Measurements from ENCODE around the gene CCDC60.

DNA sequence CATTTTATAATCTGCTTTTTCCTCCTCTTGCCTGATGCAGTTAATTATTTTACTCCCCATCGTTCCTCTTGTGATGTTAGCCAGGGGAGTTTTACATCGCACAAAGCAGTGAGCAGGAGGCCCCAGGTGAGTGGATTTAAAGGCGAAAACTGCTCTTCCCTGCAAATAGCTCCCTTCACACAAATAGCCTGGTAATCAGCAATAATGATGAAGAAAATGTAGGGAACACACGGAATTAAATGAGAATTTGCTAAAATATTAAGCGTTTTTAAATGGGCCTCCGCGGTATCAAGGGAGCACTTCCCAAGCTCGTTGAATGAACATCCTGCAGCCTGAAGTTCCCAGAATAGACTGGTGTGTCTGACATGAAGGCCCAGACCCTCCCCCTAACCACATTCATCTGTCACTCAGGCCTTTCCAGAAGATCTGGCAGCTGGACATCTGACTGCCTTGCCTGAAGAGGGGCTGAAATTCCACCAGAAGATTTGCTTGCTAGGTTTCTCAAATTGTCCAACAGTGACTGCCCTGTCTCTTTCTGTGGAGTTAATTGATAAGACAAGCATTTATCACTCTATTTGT lies 127.2 kb downstream of the CCDC60 start:
- no peak for TF ChIP-seq CEBPB (IDR thresholded peaks at IDR 0.05; ENCODE audit: borderline replicate concordance, low read depth, low read length)
- TF ChIP-seq, protein P1, sequence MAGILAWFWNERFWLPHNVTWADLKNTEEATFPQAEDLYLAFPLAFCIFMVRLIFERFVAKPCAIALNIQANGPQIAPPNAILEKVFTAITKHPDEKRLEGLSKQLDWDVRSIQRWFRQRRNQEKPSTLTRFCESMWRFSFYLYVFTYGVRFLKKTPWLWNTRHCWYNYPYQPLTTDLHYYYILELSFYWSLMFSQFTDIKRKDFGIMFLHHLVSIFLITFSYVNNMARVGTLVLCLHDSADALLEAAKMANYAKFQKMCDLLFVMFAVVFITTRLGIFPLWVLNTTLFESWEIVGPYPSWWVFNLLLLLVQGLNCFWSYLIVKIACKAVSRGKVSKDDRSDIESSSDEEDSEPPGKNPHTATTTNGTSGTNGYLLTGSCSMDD (CRISPR knock-in tag; IDR thresholded peaks at IDR 0.05) = no peak
- no peak for TF ChIP-seq ZBTB3 (CRISPR knock-in tag; IDR thresholded peaks at IDR 0.05; ENCODE audit: borderline replicate concordance, low read depth)
- TF ChIP-seq NR2F1 (CRISPR knock-in tag; IDR thresholded peaks at IDR 0.05) = no peak
- no peak for TF ChIP-seq ESRRA (CRISPR knock-in tag; IDR thresholded peaks at IDR 0.05; ENCODE audit: low read depth)
- TF ChIP-seq CBX5 (CRISPR knock-in tag; IDR thresholded peaks at IDR 0.05; ENCODE audit: borderline replicate concordance) = no peak
- no peak for TF ChIP-seq HOXA9 (CRISPR knock-in tag; IDR thresholded peaks at IDR 0.05; ENCODE audit: borderline replicate concordance)
- TF ChIP-seq POLR2AphosphoS5 (IDR thresholded peaks at IDR 0.05; ENCODE audit: low read depth, low read length) = no peak
- TF ChIP-seq, protein P2, sequence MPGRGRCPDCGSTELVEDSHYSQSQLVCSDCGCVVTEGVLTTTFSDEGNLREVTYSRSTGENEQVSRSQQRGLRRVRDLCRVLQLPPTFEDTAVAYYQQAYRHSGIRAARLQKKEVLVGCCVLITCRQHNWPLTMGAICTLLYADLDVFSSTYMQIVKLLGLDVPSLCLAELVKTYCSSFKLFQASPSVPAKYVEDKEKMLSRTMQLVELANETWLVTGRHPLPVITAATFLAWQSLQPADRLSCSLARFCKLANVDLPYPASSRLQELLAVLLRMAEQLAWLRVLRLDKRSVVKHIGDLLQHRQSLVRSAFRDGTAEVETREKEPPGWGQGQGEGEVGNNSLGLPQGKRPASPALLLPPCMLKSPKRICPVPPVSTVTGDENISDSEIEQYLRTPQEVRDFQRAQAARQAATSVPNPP (CRISPR knock-in tag; IDR thresholded peaks at IDR 0.05) = no peak
- TF ChIP-seq, protein P3, sequence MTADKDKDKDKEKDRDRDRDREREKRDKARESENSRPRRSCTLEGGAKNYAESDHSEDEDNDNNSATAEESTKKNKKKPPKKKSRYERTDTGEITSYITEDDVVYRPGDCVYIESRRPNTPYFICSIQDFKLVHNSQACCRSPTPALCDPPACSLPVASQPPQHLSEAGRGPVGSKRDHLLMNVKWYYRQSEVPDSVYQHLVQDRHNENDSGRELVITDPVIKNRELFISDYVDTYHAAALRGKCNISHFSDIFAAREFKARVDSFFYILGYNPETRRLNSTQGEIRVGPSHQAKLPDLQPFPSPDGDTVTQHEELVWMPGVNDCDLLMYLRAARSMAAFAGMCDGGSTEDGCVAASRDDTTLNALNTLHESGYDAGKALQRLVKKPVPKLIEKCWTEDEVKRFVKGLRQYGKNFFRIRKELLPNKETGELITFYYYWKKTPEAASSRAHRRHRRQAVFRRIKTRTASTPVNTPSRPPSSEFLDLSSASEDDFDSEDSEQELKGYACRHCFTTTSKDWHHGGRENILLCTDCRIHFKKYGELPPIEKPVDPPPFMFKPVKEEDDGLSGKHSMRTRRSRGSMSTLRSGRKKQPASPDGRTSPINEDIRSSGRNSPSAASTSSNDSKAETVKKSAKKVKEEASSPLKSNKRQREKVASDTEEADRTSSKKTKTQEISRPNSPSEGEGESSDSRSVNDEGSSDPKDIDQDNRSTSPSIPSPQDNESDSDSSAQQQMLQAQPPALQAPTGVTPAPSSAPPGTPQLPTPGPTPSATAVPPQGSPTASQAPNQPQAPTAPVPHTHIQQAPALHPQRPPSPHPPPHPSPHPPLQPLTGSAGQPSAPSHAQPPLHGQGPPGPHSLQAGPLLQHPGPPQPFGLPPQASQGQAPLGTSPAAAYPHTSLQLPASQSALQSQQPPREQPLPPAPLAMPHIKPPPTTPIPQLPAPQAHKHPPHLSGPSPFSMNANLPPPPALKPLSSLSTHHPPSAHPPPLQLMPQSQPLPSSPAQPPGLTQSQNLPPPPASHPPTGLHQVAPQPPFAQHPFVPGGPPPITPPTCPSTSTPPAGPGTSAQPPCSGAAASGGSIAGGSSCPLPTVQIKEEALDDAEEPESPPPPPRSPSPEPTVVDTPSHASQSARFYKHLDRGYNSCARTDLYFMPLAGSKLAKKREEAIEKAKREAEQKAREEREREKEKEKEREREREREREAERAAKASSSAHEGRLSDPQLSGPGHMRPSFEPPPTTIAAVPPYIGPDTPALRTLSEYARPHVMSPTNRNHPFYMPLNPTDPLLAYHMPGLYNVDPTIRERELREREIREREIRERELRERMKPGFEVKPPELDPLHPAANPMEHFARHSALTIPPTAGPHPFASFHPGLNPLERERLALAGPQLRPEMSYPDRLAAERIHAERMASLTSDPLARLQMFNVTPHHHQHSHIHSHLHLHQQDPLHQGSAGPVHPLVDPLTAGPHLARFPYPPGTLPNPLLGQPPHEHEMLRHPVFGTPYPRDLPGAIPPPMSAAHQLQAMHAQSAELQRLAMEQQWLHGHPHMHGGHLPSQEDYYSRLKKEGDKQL (CRISPR knock-in tag; IDR thresholded peaks at IDR 0.05; ENCODE audit: low read depth) = no peak
- TF ChIP-seq POLR2A (IDR thresholded peaks at IDR 0.05; ENCODE audit: insufficient read depth in 1 of 2, low read depth in 2 of 2, low read length in 2 of 2) = no peak
- TF ChIP-seq ZNF441 (CRISPR knock-in tag; IDR thresholded peaks at IDR 0.05; ENCODE audit: borderline replicate concordance) = no peak
